HG03095 (cell line): ENCODE data around the gene RASEF.
"Not testable (repeated sequence)": the region's sequence is repeated elsewhere in the genome, so short reads cannot be mapped to it uniquely, and the experiment has no call there.

Source experiments
- ATAC-seq: cut with Tn5 transposase; IDR thresholded peaks from one replicate; pipeline ENCODE4 v1.9.1; 2021; ENCODE audit warnings: moderate library complexity; ENCODE audit not compliant: unreplicated experiment

RASEF gene

GRCh38 chr9:83062651-83063527 is at the start of gene RASEF:
Gene RASEF, minus strand, starts transcription at chr9:83063142. Its CDS starts 275 bp downstream, at chr9:83062867.
- ATAC-seq, result no peak

DNA sequence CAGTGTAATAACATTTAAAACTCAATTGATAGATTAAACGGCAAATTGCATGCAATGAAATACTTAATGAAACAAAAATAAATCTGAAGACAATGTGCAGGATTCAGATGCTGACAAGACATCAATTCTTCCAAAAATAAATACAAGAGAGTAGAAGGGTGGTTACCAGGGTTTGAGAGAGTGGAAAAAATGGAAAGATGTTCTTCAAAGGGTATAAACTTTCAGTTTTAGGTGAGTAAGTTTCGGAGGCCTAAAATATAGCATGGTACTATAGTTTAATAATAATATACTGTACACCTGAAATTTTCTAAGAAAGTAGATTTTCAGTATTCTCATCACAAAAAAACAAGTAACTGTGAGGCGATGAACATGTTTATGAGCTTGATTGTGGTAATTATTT is 48.2 kb upstream of the RASEF start:
- ATAC-seq, result no peak

DNA sequence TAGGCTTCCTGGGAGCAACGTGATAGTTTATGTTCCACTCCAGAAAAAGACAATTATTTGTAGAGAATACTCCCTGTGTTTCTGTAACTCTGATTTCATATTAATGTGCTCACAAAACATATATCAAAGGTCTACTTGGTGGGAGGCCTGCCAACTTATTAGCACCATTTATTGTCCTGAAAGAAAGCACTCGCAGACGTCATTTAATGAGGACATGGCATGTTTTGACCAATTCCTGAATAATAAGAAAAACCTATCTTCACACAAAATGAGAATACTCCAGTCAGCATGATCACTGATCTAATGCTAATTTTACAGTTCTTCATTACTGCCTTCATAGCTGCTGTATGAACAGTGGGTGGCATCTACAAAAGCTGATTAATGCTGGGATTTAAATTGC is 46.4 kb upstream of the RASEF start:
- no peak for ATAC-seq

GRCh38 chr9:83108208-83108607 is 45.3 kb upstream of the RASEF start:
- ATAC-seq, result no peak

DNA sequence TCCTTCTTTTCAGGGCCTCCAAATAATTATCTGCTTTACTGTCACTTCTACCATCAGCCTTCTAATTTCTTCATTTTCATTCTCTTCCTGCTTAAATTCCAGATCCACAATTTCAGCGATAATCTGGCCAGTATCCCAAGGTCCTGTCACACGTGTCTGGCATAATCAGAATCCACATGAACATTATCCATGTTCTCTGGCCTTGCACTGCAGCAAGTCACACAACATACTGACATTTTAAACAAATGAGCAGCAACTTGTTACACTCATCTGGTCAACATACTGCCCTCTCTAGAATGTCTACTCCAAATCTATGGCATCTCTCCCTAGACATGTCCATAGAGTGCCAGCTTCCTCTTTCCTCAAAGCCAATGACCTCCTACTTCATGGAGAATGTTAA is 43.8 kb upstream of the RASEF start:
- ATAC-seq, result no peak

- no peak for ATAC-seq
Observed at GRCh38 chr9:83106263-83106662, 43.3 kb upstream of the RASEF start.

DNA sequence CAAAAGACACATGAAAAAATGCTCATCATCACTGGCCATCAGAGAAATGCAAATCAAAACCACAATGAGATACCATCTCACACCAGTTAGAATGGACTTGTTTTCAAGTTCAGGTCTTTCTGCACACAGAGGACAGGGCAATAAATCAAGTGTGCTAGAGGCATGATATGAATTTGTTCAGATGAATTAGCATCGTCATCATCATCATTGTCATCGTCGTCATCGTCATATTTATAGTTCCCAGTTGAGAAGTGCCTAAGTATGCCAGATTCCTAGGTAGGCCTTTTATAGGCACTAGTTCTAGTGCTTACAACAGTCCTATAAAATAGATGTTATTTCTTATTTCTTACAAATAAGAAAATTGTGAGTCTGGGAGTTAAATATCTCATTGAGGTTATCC is 34.7 kb upstream of the RASEF start:
- no peak for ATAC-seq

- not testable (repeated sequence) for ATAC-seq
Observed at GRCh38 chr9:83093311-83093710, 30.4 kb upstream of the RASEF start.

GRCh38 chr9:83081846-83082245 is 18.9 kb upstream of the RASEF start:
- ATAC-seq, result no peak

GRCh38 chr9:83081010-83081409 is 18.1 kb upstream of the RASEF start:
- no peak for ATAC-seq

- not testable (repeated sequence) for ATAC-seq
Observed at GRCh38 chr9:83075932-83076331, 13.0 kb upstream of the RASEF start.

DNA sequence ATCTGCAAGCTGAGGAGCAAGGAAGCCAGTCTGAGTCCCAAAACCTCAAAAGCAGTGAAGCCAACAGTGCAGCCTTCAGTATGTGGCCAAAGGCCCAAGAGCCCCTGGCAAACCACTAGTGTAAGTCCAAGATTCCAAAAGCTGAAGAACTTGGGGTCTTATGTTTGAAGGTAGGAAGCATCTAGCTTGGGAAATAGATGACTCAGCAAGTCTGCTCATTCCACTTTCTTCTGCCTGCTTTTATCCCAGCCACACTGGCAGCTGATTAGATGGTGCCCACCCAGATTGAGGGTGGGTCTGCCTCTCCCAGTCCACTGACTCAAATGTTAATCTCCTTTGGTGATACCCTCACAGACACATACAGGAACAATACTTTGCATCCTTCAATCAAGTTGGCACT is 9.6 kb upstream of the RASEF start:
- not testable (repeated sequence) for ATAC-seq

GRCh38 chr9:83071626-83072025 is 8.7 kb upstream of the RASEF start:
- no peak for ATAC-seq

DNA sequence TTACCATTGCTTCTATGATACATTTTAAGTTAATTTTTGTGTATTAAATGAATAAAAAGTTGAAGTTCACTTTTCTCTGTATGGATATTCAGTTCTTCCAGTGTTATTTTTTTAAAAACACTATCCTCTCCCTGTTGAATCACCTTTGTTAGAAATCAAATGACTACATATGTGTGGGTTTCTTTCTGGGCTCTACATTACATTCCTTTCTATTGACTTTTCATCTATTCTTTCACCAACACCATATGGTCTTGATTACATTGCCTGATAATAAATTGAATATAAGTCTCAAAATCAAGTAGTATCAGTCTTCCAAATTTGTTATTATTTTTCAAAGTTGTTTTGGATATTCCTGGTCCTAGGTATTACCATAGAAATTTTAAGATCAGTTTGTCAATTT is 7.3 kb upstream of the RASEF start:
- no peak for ATAC-seq

DNA sequence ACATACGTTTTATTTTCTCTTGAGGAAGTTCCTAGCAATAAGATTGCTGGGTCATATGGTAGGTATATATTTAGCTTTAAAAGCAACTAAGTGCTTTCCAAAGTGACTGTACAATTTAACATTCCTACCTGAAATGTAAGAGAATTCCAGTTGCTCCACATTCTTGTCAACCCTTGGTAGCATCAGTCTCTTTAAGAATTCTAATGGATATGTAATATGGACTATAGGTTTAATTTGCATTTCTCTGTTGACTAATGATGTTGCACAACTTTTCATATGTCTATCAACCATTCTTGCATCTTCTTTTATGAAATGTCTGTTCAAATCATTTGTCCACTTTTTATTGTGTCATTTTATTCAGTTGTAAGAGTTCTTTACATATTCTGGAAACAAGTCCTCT is 6.7 kb upstream of the RASEF start:
- no peak for ATAC-seq

DNA sequence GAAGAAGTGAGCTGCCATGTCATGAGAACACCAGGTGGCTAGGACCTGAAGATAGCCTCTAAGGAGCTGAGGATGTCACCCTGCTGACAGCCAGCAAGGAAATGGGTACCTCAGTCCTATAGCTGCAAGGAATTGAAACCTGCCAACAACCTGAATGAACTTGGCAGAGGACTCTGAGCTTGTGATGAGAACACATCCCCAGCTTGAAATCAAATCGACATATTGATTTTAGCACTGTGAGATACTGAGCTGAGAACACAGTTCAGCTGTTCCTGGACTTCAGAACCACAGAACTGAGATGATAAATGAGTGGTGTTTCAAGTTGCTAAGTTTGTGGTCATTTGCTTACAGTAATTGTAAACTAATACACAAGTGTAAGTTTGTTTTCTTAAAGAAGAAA is 5.5 kb upstream of the RASEF start:
- ATAC-seq, result no peak

DNA sequence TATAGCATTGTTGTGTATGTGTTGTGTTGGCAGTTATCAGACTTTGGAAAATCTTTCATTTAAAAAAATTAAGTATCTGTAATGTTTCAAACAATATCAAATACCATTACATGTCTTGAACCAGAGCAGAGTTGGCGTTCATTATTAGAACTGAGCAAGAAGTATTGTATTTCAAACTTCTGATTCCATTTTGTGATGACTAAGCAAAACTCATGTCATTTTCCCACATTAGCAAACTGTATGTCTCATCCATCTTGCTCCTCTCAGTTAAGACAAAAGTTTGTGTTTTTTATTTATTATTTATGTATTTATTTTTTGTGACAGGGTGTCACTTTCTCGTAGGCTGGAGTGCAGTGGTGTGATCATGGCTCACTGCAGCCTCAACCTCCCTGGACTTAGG is 4.6 kb upstream of the RASEF start:
- ATAC-seq, result no peak

DNA sequence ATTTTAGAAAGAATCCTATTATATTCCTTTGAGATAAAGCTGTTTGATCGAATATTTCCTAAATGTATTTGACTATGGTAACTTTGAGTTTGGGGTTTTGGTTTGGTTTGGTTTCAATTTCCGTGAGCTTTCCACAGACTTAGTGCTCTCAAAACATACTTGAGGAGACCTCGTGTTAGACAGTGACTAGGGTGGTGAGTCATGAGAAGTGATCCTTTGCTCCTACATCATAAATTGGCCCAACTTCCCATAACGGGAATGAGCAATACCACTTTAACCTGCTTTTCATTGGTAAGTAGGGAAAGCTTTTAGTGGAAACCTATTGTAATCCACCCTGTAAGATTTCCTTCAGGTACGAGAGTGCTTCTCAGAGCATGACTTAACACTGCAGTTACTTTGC is 3.8 kb upstream of the RASEF start:
- ATAC-seq, result no peak

DNA sequence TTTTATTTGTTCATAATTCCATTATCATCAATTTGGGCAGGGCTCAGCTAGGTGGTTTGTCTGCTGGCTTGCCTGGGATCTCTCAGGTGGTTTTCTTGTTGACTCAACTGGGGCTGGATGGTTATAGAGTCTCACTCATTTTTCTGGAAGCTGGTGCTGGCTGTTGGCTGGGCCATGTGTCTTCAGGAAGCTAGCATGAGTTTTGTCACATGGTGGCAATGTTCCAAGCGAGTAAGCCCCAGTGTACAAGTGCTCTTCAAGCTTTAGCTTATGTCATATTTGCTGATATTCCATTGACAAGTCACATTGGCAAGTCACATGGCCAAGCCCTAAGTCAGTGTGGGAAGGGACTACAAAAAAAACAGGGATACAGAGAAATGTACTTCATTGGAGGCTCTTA is 2.3 kb upstream of the RASEF start:
- no peak for ATAC-seq

DNA sequence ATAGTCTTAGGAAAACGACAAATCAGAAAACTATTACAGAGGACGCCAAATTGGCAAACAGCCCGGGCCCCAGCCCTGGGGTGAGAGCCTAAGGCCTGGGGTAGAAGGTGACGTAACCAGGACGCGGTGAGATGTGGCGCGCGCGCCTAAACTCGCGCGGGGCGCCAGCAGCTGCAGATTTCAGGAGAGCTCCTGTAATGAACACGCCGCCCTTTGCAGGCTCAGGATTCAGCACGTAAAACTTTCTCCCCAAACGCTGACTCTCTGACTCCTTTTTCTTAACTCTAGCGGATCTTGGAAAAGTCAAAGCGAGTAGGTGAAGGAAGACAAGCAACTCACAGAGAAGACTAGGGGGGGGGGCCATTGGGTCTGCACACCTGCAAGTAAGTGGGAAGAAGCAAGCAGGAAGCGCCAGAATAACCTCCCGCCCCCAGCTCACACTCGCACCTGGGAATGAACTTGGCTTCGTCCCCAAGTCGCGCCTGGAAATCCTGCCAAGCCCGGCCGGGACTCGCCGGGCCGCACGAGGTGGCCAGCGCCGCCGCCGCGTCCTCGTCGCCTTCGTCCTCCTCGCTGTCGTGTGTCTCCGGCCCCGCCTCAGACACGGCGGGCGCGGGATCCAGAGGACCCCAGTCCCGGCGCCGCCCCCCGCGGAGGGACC is 822 bp downstream of the RASEF start:
- no peak for ATAC-seq

DNA sequence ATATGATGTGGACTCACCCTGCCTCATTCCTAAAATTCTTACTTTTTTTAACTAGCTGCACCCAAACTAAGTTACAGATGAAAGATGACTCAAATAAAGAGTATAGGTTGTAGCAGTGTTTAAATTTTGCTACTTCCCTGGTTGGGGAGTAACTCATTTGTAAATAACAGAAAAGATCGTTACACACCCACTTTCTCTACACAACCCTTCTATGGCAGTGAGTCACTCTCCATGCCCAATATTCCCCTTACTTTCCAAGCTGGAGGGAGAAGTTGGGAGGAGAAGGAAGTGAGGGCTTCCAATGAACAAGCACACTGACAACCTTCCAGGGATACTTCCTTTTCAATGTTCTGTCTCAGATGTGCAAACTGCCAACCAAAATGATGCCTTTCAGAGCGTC is 1.9 kb downstream of the RASEF start:
- ATAC-seq, result no peak

GRCh38 chr9:83060556-83060955 is 2.4 kb downstream of the RASEF start:
- ATAC-seq, result no peak
